Spleen (tissue), 7 donors: ENCODE results near the gene DENND2D.

Source experiments
- POLR2A ChIP-seq, 3 donors: fragments of 450-650 bp; IDR thresholded peaks; one replicate each; pipeline ENCODE4 v1.5.1; 2017; ENCODE audit warnings: antibody characterized with exemption in 3 of 3, mild to moderate bottlenecking in 1 of 3
- POLR2AphosphoS5 ChIP-seq, 3 donors: sonication (generic); formaldehyde crosslinking; IDR thresholded peaks; one replicate each; pipeline ENCODE4 v1.5.1; 2017; ENCODE audit warnings: antibody characterized with exemption in 3 of 3
- TF ChIP-seq, protein P1 (sequence below), 11 experiments: fragments of 200-600 bp in 7 of 11; fragments of 450-650 bp in 4 of 11; sonication (generic) in 4 of 11; IDR thresholded peaks in 8 of 11; conservative IDR thresholded peaks in 3 of 11; 1 replicate in 7 of 11; 2 replicates in 4 of 11; pipeline versions ENCODE4 v1.4.0 to v1.8.0; 2016 to 2021; ENCODE audit warnings: antibody characterized with exemption in 11 of 11, inconsistent platforms in 4 of 11, mild to moderate bottlenecking in 1 of 11
- donor health status: DM: no; HTN: no; CAD: no; lungs with moderate emphysema.
- donor health status: DM: no; HTN: no; CAD: no.
- donor health status: DM: no; HTN: no; CAD: no.

DNA sequence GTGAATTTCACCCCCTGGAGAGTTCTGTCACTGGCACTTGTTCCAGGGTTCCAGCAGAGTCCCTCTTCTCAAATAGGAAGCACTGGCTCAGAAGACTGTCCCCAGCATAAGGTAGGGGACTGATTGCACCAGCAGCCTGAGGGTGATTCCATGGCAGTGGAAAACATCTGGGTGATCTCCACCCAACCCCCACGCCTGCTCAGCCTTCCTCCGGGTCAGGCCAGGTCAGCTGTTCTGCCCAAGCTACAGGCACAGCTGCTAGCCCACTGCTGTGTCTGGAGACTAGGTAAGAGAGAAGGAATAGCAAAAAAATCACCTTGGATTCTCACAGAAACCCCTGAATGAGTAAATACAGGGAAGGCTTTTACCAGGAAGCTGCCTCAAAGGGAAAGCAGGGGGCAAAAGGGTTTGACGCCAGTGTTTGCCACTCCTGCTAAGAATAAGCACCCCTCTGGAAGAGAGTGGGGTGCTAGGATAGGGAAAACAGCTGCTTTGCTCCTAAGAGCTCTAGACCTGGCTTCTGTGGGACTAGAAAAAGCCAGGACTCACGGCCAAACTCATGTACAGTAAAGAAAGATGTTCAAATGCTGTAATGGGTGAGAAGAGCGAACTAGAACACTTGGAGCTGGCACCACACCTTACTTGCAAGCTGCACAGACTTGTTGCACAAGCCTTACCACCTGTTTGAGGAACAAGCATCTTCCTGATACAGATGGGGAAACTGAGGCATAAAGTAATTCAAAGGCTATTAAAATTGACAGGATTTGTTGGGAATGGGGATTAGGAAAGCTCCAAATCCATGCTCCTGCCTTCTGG is 1.0 kb upstream of the DENND2D start:
- TF ChIP-seq, protein P1, sequence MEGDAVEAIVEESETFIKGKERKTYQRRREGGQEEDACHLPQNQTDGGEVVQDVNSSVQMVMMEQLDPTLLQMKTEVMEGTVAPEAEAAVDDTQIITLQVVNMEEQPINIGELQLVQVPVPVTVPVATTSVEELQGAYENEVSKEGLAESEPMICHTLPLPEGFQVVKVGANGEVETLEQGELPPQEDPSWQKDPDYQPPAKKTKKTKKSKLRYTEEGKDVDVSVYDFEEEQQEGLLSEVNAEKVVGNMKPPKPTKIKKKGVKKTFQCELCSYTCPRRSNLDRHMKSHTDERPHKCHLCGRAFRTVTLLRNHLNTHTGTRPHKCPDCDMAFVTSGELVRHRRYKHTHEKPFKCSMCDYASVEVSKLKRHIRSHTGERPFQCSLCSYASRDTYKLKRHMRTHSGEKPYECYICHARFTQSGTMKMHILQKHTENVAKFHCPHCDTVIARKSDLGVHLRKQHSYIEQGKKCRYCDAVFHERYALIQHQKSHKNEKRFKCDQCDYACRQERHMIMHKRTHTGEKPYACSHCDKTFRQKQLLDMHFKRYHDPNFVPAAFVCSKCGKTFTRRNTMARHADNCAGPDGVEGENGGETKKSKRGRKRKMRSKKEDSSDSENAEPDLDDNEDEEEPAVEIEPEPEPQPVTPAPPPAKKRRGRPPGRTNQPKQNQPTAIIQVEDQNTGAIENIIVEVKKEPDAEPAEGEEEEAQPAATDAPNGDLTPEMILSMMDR (IDR thresholded peaks at IDR 0.05 in 8 of 11, conservative IDR thresholded peaks at IDR 0.05 in 3 of 11): no peak
- TF ChIP-seq POLR2A (IDR thresholded peaks at IDR 0.05) (no peak), POLR2AphosphoS5 (IDR thresholded peaks at IDR 0.05) (peak in 1 of 3 donors; percentile 29)
